ENCODE data around the gene KRTAP10-7.

DNA sequence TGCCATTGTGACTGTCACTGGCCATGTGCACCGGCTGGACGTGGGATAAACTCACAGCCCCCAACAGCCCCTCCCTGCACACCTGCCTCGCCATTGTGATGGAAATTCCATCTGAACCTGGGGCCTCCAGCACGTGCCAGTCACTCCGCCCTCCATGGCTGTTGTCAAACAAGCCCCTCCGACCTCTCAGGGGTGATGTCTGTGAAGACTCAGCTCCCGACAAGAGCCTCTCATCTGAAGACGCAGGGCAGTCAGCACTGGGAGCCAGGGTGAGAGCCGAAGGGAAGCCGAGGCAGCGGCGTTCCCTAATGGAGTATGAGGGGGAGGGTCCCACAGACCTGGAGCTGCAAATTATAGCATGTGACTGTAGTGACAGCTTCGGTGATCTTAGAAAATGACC is 47.7 kb upstream of the KRTAP10-7 start:
- TF ChIP-seq CTCF (IDR thresholded peaks at IDR 0.05) (no peak), POLR2A (IDR thresholded peaks at IDR 0.05) (no peak)

Data from breast epithelium (tissue), 3 donors.